A549 (cell line): ENCODE results near the gene ALDH1L1.

Source experiments
- POLR2A ChIP-seq: IDR thresholded peaks from 2 replicates; pipeline ENCODE4 v1.6.1; 2012; ENCODE audit warnings: mild to moderate bottlenecking, low read length
- TF ChIP-seq, protein P1 (sequence below): fragments of >200 bp; sonication (Bioruptor Twin); formaldehyde crosslinking; IDR thresholded peaks from 3 replicates; pipeline ENCODE4 v1.5.1; 2016
- TF ChIP-seq, protein P2 (sequence below): IDR thresholded peaks from 2 replicates; pipeline ENCODE4 v1.6.1; 2012
- TF ChIP-seq, protein P3 (sequence below): fragments of 450-650 bp; IDR thresholded peaks from 2 replicates; pipeline ENCODE4 v1.6.1; 2014; ENCODE audit warnings: antibody characterized with exemption

DNA sequence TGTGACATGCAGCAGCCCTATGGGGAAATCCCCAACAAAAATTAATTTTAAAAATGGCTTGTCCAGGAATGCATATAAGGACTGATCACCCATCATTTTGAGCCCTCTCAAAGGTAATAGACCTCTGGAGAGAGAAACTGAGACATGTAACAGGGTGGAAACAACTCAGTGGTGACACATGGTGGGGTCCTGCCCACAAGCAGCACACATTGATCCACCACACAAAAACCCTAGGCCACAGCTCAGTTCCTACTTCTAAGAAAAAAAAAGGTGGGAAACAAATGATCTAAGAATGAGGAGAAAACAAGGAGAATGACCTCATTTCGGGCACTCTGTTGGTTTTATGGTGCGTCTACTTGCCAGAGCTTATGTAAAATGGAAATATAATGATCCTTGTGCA, 94.5 kb downstream of the ALDH1L1 start:
- TF ChIP-seq, protein P1, sequence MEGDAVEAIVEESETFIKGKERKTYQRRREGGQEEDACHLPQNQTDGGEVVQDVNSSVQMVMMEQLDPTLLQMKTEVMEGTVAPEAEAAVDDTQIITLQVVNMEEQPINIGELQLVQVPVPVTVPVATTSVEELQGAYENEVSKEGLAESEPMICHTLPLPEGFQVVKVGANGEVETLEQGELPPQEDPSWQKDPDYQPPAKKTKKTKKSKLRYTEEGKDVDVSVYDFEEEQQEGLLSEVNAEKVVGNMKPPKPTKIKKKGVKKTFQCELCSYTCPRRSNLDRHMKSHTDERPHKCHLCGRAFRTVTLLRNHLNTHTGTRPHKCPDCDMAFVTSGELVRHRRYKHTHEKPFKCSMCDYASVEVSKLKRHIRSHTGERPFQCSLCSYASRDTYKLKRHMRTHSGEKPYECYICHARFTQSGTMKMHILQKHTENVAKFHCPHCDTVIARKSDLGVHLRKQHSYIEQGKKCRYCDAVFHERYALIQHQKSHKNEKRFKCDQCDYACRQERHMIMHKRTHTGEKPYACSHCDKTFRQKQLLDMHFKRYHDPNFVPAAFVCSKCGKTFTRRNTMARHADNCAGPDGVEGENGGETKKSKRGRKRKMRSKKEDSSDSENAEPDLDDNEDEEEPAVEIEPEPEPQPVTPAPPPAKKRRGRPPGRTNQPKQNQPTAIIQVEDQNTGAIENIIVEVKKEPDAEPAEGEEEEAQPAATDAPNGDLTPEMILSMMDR: no peak
- TF ChIP-seq POLR2A: no peak
- TF ChIP-seq, protein P2, sequence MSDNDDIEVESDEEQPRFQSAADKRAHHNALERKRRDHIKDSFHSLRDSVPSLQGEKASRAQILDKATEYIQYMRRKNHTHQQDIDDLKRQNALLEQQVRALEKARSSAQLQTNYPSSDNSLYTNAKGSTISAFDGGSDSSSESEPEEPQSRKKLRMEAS: no peak
- TF ChIP-seq, protein P3, sequence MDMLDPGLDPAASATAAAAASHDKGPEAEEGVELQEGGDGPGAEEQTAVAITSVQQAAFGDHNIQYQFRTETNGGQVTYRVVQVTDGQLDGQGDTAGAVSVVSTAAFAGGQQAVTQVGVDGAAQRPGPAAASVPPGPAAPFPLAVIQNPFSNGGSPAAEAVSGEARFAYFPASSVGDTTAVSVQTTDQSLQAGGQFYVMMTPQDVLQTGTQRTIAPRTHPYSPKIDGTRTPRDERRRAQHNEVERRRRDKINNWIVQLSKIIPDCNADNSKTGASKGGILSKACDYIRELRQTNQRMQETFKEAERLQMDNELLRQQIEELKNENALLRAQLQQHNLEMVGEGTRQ: no peak
